NCI-H2227 (cell line): ENCODE measurements around the gene FFAR1.
"Not testable (repeated sequence)": the region's sequence is repeated elsewhere in the genome, so short reads cannot be mapped to it uniquely, and the experiment has no call there.

Experiments
- DNase-seq: peaks from one replicate; lab custom pipeline; 2025; ENCODE audit not compliant: unreplicated experiment; lab: John Stamatoyannopoulos, UW

FFAR1 gene

DNA sequence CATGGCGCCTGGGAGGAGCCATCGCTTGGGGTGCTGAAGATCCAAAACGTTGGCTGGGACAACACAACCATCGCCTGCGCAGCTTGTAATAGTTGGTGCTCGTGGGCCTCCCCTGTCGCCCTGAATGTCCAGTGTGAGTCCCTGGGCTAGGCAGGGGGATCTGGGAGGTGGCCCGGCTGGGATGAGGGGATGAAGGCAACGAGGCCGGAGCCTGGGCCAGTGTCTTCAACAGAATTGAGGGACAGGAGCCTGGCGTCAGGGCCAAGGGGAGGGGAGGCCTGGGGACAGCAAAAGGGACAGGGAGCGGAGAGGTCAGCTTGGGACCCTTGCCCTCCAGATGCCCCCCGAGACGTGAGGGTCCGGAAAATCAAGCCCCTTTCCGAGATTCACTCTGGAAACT lies 6.7 kb upstream of the FFAR1 start:
- DNase-seq, result no peak

DNA sequence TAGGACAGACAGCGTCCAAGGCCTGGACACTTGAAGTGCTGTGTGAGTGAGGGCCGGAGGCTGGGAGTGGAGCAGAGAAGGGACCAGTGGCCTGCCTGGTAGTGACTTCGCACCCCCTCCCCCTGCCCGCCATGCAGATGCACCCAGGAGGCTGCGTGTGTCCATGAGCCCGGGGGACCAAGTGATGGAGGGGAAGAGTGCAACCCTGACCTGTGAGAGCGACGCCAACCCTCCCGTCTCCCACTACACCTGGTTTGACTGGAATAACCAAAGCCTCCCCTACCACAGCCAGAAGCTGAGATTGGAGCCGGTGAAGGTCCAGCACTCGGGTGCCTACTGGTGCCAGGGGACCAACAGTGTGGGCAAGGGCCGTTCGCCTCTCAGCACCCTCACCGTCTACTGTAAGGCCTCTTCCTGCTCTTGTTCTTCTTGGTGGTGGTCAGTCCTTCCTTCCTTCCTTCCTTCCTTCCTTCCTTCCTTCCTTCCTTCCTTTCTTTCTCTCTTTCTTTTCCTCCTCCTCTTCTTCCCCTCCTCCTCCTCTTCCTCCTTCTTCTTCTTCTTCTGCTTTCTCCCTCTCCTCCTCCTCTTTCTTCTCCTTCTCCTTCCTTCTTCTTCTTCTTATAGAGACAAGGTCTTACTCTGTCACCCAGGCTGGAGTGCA lies 6.0 kb upstream of the FFAR1 start:
- DNase-seq, result no peak

DNA sequence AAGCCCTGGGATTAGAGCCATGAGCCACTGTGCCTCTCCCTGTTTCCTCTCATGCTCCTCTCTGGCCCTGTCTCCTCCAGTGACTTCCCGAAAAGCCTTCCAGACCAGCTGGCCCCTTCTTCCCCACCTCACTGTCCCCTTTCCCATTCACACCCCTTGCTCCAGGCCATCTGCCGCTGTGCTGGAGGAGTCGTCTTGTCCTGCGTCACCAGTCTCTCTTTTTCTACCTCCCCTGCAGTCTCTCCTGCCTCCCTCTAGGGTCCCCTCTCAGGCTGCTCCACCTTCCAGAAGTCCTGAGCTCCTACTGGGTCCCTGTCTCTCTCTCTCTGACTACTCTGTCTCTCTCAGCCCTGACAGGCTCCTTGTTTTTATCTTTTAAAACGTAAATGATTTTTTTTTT lies 5.3 kb upstream of the FFAR1 start:
- peak; percentile 74 for DNase-seq

DNA sequence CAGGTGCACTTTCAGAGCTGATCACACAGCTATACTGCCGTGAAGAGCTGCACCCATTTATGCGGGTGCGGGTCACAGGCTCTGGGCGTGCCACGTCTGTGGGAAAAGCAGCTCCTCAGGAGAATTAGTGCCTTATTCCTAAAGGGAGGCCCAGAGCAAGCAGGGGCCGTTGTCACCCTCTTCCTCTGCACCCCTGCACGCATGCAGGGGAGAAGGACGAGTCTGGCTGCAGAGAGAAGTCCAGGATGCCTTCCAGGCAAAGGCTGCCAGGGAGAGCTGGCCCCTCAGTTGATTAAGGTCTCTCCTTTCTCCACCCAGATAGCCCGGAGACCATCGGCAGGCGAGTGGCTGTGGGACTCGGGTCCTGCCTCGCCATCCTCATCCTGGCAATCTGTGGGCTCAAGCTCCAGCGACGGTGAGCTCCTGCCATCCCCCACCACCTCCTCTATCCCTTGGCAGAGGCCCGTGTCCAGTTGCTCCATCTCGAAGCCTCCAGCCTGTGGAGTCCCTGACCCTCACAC lies 3.1 kb upstream of the FFAR1 start:
- DNase-seq, result no peak

DNA sequence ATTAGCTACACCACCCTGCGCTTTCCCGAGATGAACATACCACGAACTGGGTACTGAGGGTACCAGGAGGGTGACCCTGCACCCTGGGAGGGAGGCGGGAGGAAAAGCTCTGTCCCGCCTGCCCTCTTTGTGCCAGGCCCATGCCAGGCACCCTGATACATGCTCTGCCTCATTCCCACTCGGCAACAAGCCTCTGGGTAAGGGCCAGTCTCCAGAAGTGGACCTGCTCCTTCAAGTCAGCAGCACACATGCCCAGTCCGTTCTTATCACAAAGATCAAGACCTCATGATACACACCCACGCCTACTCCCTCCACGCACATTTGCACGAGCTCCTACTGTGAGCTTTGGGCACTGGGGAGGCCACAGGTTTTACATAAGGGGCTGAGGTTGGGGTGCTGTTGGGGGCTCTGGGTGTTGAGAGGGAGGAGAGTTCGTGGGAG lies 2.0 kb upstream of the FFAR1 start:
- no peak for DNase-seq

DNA sequence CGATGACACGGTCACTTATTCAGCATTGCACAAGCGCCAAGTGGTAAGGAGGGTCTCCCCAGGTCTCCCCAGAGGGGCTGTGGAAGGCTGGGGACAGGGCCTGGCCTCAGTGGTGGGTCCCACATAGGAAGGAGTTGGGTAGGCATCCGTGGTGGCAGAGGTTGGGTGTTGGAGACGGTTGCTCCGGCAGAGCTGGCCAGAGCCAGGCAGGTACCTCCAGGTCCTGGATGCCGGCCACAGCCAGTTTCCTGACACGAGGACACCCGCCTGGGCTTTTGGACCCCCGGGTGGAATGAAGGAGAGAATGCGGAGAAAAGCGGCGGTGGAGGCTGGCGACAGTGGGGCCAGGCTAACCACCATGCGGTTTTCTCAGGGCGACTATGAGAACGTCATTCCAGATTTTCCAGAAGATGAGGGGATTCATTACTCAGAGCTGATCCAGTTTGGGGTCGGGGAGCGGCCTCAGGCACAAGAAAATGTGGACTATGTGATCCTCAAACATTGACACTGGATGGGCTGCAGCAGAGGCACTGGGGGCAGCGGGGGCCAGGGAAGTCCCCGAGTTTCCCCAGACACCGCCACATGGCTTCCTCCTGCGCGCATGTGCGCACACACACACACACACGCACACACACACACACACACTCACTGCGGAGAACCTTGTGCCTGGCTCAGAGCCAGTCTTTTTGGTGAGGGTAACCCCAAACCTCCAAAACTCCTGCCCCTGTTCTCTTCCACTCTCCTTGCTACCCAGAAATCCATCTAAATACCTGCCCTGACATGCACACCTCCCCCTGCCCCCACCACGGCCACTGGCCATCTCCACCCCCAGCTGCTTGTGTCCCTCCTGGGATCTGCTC lies 1.3 kb upstream of the FFAR1 start:
- no peak for DNase-seq

DNA sequence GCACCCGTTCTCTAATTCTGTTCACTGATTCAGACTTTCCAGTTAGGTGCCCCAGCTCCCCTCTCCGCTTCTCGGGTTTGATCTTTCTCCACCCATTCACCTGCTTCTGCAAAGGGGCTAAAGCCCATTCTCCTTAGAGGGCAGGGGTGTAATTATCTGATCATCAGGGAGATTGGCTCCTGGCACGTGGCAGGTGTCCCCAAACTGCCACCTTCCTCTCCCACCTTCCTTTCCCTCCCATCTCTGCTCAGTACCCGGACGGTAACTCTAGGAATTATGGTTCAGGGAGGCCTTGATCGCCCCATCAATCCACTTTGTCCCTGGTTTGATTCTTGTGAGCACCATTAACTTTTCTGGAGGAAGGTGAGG lies 212 bp downstream of the FFAR1 start:
- DNase-seq, result no peak

DNA sequence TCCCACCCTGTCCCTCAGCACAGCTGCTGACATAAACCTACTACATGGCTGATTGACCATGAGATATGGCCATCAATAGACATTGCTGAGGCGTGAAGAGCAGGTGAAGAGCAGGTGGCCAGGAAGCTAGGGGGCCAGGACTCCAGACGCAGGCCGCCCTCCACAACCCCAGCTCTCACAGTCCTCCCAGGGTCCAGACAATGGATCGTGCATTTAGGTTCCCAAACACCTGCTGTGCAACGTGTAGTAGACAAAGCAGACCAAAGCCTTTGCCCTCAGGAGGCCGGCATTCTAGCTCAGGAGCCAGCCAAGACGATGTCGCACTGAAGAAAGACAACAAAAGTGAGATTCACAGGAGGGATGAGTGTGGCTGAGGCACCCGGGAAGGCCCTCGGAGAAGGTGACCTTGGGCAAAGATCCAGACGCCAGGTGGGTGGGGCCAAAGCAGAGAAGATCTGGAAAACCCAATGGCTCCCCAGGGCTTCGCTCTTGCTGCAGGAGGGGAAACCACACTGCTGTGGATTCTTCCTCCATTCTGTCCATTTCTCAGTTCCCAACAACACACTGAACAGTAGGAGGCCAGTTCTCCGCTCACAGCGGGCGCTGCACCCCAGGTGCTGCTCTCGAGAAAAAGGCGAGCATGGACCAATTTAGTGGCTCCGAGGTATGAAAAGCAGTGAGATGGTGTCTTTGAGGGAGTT lies 1.4 kb downstream of the FFAR1 start:
- no peak for DNase-seq

DNA sequence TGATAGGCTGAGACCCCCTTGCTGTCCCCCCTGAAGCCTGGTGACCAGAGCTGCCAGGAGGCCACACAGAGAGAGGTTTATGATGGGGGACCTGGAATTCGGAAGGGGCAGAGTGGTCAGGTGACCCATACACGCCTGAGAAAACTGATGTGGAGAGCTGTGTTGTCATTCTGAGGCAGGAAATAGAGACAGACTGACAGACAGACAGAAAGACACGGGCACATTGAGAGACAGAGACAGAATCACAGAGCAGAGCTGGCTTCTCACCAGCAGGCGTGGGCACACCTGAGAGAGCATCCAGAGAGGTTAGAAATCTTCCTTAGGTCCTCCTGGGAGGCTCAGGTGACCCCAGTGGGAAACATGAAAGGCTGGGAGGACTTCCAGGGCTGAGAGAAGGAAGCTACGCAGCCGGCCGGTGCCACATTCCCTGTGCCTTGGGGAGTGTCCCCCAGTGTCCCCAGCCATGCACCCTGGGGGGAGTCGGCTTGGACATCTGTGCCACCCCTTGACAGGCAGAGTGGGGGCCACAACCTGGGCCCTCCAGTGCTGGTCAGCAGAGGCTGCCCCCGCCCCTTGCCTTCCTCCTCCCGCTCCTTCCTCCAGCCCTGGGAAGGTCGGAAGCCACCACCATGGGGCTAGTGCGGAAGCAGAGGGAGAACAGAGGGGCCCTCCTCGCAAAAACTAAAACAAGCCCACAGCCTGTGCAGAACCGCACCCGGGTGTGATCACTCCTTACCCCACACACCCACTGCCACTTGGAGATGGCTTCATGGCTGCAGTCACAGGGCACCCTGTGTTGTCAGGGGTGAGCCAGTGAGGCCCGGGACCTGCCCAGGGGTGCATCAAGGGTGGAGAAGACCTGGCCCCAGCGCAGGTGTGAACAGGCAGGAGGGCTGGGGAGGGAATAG lies 2.2 kb downstream of the FFAR1 start:
- DNase-seq, result no peak

DNA sequence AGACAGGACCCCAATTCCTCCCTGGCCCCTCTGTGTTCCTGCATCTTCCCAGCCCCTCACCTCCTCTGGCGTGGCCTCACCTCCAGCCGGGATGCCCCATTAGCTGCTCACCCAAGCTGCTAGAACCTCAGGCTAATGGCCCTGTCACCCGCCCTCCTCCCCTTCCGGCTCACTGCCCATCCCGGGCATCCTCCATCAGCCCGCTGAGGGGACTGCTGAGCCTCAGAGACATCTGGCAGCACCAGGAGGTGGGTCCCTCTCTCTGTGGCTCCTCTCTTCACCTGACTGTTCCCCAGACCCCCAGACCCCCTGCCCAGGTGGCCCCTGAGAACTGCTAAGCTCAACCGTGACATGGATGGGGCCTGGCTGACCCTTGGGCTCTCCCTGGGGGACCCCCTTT lies 2.9 kb downstream of the FFAR1 start:
- no peak for DNase-seq

DNA sequence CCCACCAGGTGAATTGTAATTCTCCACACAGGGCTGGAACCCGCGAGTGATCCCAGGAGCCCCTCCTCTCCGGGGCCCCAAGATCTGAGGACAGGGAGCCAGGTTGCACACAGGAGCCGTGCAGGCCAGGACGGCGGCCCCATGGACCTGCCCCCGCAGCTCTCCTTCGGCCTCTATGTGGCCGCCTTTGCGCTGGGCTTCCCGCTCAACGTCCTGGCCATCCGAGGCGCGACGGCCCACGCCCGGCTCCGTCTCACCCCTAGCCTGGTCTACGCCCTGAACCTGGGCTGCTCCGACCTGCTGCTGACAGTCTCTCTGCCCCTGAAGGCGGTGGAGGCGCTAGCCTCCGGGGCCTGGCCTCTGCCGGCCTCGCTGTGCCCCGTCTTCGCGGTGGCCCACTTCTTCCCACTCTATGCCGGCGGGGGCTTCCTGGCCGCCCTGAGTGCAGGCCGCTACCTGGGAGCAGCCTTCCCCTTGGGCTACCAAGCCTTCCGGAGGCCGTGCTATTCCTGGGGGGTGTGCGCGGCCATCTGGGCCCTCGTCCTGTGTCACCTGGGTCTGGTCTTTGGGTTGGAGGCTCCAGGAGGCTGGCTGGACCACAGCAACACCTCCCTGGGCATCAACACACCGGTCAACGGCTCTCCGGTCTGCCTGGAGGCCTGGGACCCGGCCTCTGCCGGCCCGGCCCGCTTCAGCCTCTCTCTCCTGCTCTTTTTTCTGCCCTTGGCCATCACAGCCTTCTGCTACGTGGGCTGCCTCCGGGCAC lies 3.9 kb downstream of the FFAR1 start:
- DNase-seq, result no peak

DNA sequence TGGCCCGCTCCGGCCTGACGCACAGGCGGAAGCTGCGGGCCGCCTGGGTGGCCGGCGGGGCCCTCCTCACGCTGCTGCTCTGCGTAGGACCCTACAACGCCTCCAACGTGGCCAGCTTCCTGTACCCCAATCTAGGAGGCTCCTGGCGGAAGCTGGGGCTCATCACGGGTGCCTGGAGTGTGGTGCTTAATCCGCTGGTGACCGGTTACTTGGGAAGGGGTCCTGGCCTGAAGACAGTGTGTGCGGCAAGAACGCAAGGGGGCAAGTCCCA lies 4.4 kb downstream of the FFAR1 start:
- DNase-seq, result no peak

DNA sequence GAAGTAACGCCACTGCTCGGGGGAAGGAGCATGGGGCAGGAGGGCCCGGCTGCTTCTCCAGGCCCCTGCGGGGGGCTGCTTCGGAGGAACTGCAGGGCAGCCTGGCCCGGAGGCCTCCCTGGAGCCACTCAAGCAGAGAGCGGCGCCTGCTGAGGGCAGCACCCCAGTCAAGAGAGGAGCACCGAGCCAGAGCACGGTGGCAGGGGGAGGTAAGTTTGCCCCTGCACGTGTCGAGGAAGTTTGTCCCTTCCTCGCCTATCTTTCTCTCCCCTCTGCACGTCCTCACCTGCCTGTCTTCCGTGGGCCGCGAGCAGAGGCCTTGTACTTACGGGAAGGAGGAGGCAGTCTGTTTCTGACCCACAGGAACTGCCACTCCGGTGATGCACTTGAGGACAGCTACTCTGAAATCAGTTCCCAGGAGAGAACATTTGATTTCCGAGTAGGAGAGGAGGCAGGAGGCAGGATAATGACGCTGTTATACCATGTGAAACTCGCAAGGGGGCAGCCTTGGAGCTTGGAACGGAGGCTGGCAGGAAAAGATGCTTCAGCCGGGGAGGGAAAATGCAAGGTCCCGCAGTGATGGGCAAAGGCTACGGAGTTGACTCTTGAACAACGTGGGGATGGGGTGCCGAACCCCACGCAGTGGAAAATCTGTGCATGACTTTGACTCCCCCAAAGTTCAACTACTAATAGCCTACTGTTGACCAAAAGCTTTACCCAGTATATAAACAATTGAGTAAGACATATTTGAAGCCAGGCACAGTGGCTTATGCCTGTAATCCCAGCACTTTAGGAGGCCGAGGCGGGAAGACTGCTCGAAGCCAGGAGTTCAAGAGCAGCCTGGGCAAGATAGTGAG lies 5.0 kb downstream of the FFAR1 start:
- peak; percentile 97 for DNase-seq

DNA sequence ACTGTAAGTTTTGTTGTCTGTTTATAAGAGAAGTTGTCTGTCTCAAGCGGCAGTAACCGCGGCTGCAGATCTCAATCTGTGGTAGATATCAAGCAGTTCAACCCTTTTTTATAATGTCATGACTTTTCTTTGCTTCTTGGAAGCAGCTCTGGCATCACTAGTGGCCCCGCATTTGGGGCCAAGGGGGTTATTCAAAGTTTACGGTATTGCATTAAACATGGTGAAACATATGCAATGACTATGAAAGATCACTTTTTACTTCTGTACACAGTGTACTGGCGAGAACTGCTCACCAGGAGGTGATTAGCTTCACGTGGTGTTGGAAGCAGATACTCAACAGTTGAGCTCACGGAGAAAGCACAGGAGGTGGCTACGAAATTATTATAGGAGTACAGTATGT lies 5.9 kb downstream of the FFAR1 start:
- DNase-seq, result no peak

DNA sequence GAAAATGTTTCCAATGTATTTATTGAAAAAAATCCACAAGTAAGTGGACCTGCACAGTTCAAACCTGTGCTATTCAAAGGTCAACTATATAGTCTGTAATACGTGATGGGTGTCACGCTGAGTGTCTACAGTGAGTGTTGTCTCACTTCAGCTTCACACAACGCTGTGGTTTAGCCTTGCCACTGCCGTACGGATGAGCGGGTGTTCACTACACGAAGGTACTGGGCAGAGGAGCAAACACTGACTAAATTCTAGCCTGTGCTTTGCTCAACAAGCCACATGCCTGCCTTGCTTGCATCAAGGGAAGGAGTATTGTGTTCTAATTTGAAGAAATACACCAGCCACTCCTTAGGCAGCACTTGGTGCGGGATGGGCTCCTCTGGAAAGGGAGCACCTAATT lies 7.2 kb downstream of the FFAR1 start:
- no peak for DNase-seq

DNA sequence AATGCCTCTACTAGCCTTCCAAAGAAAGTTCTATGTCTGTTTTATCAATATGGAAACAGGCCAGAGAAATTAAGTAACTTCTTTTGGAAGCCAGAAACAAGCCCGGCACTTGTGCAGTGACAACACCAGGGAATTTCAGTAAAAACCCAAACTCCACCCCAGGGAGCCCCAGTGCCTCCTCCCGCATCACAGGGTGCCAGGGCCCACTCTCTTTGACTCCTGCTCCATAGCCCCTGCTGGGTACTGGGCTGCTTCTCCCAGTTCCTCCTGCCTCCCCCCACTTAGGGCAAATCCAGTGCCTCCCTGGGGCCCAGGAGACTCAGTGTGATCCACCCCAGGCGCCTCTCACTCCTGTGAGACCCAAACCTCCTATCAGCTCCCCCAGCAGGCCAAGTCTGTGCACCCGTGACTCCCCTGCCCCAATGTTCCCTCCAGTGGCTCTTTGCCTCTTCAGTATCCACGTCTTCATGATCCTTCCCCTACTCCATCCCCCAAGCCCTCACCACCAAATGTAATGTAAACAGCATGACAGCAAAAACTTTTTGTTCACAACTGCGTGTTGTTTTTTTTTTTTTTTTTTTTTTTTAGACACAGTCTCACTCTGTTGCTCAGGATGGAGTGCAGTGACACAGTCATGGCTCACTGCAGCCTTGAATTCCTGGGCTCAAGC lies 8.2 kb downstream of the FFAR1 start:
- DNase-seq, result no peak

DNA sequence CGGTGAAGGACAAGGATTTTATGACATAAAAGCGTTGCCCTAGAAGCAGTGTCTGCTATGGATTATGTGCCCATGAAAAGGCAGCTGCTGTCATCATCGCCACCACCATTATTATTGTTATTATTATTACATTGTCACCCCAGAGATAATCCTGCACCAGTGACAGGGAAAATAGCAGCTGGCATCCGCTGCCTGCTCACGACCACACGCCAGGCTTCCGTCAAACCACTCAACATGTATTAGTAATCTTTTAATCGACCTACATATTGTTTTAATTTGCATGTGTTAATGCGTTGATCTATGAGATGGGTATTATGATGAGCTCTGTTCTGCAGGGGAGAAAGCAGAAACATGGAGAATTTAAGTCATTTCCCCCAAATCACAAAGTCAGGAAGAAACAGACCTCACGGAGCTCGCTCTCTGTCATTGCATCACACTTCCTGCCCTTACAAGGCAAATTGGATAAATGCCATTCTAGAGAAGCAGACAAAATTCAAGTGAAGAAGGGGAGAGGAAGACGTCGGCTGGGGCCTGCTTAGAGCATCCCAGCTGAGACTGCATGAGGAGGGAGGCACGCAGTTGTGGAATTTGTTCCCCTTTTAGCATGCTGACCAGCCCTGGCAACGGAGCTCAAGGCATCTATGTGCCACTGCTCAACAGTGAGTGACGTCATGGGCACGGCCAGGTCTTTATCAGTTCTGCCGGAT lies 10.3 kb downstream of the FFAR1 start, which contains the start of gene FFAR3:
FFAR3 (plus strand) TSS at position 594 of the 707 bp plus-strand sequence. CDS start 431 bp downstream, outside the sequence.
- DNase-seq, result no peak

DNA sequence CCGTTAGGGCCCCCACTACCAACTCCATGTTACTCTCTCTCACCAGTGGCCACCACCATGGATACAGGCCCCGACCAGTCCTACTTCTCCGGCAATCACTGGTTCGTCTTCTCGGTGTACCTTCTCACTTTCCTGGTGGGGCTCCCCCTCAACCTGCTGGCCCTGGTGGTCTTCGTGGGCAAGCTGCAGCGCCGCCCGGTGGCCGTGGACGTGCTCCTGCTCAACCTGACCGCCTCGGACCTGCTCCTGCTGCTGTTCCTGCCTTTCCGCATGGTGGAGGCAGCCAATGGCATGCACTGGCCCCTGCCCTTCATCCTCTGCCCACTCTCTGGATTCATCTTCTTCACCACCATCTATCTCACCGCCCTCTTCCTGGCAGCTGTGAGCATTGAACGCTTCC lies 11.1 kb downstream of the FFAR1 start:
- not testable (repeated sequence) for DNase-seq
